ENCODE data around the gene CYSRT1.

DNA sequence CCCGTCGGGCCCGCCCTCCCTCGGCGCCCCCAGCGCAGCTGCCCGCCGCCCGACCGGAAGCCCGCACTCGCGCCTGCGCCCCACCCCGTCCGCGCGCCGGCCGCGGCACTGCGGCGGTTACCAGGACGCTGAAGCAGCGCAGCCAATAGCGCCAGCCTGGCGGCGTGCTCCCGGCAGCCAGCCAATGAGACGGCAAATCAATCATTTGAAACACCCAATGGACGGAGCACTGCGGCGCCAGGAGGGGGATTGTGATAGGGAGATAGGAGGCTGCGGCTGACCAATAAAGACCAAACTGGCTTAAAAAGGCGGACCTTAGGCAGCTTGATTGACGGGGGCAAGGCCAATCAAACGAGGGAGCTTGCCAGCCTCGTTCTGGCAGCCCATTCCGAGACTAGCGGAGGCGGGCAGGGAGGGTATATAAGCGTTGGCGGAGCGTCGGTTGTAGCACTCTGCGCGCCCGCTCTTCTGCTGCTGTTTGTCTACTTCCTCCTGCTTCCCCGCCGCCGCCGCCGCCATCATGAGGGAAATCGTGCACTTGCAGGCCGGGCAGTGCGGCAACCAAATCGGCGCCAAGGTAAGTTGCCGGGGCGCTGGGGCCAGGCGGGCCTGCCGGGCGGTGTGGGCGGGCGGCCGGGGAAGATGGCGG is 16.0 kb downstream of the CYSRT1 start, which contains the start of gene TUBB4B:
- no peak for TF ChIP-seq EZH2phosphoT487 (IDR thresholded peaks at IDR 0.05; ENCODE audit: borderline replicate concordance, low read depth, low read length)
- TF ChIP-seq, protein P1, sequence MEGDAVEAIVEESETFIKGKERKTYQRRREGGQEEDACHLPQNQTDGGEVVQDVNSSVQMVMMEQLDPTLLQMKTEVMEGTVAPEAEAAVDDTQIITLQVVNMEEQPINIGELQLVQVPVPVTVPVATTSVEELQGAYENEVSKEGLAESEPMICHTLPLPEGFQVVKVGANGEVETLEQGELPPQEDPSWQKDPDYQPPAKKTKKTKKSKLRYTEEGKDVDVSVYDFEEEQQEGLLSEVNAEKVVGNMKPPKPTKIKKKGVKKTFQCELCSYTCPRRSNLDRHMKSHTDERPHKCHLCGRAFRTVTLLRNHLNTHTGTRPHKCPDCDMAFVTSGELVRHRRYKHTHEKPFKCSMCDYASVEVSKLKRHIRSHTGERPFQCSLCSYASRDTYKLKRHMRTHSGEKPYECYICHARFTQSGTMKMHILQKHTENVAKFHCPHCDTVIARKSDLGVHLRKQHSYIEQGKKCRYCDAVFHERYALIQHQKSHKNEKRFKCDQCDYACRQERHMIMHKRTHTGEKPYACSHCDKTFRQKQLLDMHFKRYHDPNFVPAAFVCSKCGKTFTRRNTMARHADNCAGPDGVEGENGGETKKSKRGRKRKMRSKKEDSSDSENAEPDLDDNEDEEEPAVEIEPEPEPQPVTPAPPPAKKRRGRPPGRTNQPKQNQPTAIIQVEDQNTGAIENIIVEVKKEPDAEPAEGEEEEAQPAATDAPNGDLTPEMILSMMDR (conservative IDR thresholded peaks at IDR 0.05; ENCODE audit: low read length): no peak

All from OCI-LY7 (cell line).